ENCODE measurements around the gene PDGFA. TPM values are rescaled to one million over a fixed set of nuclear protein-coding genes. Genes with fewer than 3 reads are reported as not detected.

Gene PDGFA
- total and polyA plus RNA-seq, 11 donors: 11.8 to 50.9 (median 20.3) TPM

DNA sequence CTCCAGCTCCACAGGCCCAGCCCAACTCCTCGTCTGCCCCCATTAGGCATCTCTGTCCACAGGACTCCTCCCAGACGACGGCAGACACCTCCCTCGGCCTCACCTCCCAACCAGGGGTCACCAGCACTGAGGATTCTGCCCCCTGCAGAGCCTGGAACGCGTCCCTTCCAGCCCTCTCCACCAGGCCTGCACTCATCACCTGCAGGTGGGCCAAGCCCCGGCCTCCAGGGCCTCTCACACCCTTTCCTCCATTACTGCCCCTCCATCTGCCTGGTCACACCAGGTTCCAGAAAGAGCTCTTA lies 42.7 kb upstream of the PDGFA start:
- Histone ChIP-seq H3K4me3 (no peak overlapping the region), H3K4me1 (peaks cover 0 to 28% (median 5%) of the 10 kb centered on the region in 12 donors), H3K27me3 (no peaks in the 10 kb centered on the region), H3K36me3 (no peaks in the 10 kb centered on the region), H3K9me3 (no peaks in the 10 kb centered on the region), H3K27ac (no peak overlapping the region)
- no peak for ATAC-seq
- intact Hi-C loops (cut with DNase I): loop anchor here in 1 of 10 donors (5.0 kb wide), 1 partner anchor 35 kb away; no protein-coding TSS in a partner anchor
- 86 to 95% (median 91%) methylated on average over 7 of the region's 7 CpGs for WGBS, 4 donors
- peak in 1 of 5 donors; percentile 16 for DNase-seq
- TF ChIP-seq, protein P1, sequence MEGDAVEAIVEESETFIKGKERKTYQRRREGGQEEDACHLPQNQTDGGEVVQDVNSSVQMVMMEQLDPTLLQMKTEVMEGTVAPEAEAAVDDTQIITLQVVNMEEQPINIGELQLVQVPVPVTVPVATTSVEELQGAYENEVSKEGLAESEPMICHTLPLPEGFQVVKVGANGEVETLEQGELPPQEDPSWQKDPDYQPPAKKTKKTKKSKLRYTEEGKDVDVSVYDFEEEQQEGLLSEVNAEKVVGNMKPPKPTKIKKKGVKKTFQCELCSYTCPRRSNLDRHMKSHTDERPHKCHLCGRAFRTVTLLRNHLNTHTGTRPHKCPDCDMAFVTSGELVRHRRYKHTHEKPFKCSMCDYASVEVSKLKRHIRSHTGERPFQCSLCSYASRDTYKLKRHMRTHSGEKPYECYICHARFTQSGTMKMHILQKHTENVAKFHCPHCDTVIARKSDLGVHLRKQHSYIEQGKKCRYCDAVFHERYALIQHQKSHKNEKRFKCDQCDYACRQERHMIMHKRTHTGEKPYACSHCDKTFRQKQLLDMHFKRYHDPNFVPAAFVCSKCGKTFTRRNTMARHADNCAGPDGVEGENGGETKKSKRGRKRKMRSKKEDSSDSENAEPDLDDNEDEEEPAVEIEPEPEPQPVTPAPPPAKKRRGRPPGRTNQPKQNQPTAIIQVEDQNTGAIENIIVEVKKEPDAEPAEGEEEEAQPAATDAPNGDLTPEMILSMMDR (IDR thresholded peaks at IDR 0.05): no peak
- no peak for TF ChIP-seq POLR2A (IDR thresholded peaks at IDR 0.05)

DNA sequence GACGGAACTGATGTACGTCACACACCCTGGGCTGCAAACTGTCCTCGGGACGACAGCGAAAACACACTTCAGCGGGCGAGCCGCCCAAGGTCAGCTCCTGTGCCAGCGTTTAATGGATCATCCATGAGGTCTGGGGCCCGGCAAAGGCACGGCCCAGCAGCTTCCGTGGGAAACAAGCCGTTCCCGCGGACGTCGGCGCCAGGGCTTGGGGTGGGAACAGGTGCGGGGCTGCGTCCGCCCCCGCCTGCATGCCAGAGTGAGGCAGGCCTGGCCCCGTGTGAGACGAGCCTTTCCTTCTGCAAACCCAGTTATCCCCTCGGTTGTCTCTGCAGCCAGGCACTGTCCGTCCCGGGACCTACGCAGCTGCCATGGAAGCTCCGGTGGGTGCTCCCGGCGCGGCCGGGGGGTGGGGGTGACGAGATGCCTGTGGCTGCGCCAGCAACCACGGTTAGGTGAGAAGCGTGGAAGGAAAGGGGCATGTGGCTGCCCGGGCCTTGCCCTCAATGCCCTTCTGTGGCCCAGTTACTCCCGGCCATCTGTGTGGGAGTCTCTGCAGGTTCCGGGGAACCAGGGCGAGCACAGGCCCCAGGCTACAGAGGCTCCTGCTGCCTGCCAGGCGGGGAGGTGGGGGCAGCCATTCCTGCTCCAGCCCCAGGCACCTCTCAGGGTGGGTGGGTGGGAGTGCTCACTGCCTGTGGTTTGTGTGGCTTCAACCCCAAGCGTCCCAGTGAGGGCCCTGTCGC lies 42.2 kb upstream of the PDGFA start:
- Histone ChIP-seq H3K4me1 (peaks cover 0 to 28% (median 5%) of the 10 kb centered on the region in 12 donors), H3K27ac (no peak overlapping the region), H3K4me3 (no peak overlapping the region), H3K27me3 (no peaks in the 10 kb centered on the region), H3K9me3 (peaks cover 0 to 3% (median 0%) of the 10 kb centered on the region in 12 donors), H3K36me3 (no peaks in the 10 kb centered on the region)
- intact Hi-C loops (cut with DNase I): loop anchor here in 1 of 10 donors (5.0 kb wide), 1 partner anchor 35 kb away; no protein-coding TSS in a partner anchor
- no peak for TF ChIP-seq POLR2A (IDR thresholded peaks at IDR 0.05)
- TF ChIP-seq, protein P1 (IDR thresholded peaks at IDR 0.05): no peak
- ATAC-seq (peak in 2 of 4 donors; percentile 12 to 28), DNase-seq (peak in 1 of 5 donors; percentile 10)
- 82 to 89% (median 86%) methylated on average over 24 to 44 of the region's 44 CpGs for WGBS, 4 donors

DNA sequence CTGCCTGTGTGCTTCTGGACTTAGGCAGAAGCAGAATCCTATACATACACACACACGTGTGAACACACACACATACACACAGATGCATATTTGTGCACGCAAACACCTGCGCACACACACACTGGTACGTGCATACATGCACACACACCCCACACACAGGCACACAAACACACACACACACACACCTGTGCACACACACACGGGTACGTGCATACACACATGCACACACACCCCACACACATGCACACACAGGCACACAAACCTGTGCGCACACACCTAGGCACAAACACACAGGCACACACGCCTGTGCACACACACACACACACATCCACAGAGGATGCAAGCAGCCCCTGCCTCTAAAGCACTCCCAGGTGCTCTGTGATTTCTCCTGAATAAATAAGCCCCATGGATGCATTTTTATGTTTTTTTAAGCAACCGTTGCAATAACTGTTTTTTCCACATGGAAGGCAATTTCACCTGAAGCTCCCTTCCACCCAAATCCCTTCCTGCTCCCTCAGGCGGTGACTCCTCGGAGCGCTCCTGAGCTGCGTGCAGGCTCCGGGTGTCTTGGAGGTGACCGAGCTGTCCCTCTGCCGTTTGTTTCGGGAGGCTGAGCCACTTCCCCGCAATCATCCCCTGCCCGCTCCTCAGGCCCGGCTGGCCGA lies 41.5 kb upstream of the PDGFA start:
- Histone ChIP-seq H3K9me3 (peaks cover 0 to 3% (median 0%) of the 10 kb centered on the region in 12 donors), H3K27ac (no peak overlapping the region), H3K4me3 (no peak overlapping the region), H3K27me3 (no peaks in the 10 kb centered on the region), H3K36me3 (no peaks in the 10 kb centered on the region), H3K4me1 (peaks cover 0 to 28% (median 5%) of the 10 kb centered on the region in 12 donors)
- WGBS, 4 donors: 89 to 95% (median 94%) methylated on average over 21 of the region's 21 CpGs
- ATAC-seq (peak in 1 of 4 donors; percentile 19), DNase-seq (peak in 1 of 5 donors; percentile 4)
- no peak for TF ChIP-seq POLR2A (IDR thresholded peaks at IDR 0.05)
- TF ChIP-seq, protein P1 (IDR thresholded peaks at IDR 0.05): no peak
- intact Hi-C loops (cut with DNase I): loop anchor here in 1 of 10 donors (5.0 kb wide), 1 partner anchor 36 kb away; no protein-coding TSS in a partner anchor

DNA sequence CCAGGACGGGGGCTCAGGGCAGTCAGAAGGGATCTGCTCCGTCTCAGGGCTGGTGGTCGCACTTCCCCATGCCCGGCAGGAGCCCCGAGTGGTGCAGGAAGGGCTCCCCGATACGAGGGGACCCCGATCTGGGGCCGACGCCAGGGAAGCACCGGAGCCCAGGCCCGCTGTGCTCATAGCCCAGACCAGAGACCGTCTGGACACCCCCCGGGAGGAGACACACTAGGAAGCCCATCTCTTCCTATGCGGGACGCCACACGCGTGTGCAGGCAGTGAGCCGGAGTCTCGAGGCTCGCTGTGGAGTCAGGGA lies 39.7 kb upstream of the PDGFA start:
- intact Hi-C loops (cut with DNase I): no loop called here
- H3K4me3 ChIP-seq: no peak overlapping the region
- H3K9me3 ChIP-seq: peaks cover 0 to 3% (median 0%) of the 10 kb centered on the region in 12 donors
- DNase-seq (no peak), ATAC-seq (no peak)
- H3K36me3 ChIP-seq: no peaks in the 10 kb centered on the region
- 89 to 97% (median 96%) methylated on average over 18 to 21 of the region's 21 CpGs for WGBS, 4 donors
- TF ChIP-seq, protein P1 (IDR thresholded peaks at IDR 0.05): no peak
- TF ChIP-seq POLR2A (IDR thresholded peaks at IDR 0.05): no peak
- peaks cover 0 to 18% (median 0%) of the 10 kb centered on the region in 12 donors for H3K4me1 ChIP-seq
- H3K27me3 ChIP-seq: no peaks in the 10 kb centered on the region
- peak overlapping the region in 1 of 12 donors; percentile 62 for H3K27ac ChIP-seq
